ENCODE data around the gene PARVG.
A peak's percentile ranks its signal among the peaks of the same experiment; 100 is the strongest.

Gene PARVG

DNA sequence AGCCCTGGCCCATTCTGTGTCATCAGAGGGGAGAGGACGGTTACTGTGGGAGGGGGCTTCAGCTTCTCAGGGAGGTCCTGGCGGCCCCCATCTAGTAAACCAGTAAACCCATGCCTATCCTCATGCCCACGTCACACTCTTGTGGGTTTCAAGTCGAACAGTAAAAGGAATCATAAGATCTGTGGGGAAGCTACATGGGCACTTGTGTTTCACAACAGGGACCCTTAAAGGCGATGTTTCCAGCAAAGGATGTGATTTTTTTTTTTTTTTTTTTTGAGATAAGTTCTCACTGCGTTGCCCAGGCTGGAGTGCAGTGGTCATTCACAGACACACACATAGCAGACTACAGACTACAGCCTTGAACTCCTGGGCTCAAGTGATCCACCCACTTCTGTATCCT lies 9.2 kb upstream of the PARVG start:
- Histone ChIP-seq H2BK5ac (ENCODE audit: low read length) (no peak overlapping the region), H3K9me3 (replicated peaks in 1 of 2; ENCODE audit: control insufficient read depth in 2 of 2, insufficient read depth in 1 of 2, low read depth in 1 of 2, low read length in 2 of 2) (no peaks in the 10 kb centered on the region), H3K4me3 (ENCODE audit: low read length in 2 of 2) (no peak overlapping the region), H3K4ac (ENCODE audit: low read length) (no peak overlapping the region), H4K91ac (ENCODE audit: low read depth, low read length, poor library complexity) (no peak overlapping the region), H4K8ac (ENCODE audit: low read depth, low read length) (no peak overlapping the region), H3K18ac (ENCODE audit: low read length) (no peak overlapping the region), H3K27ac (replicated peaks; ENCODE audit: low read length) (no peak overlapping the region), H3K79me1 (ENCODE audit: low read depth, low read length) (no peaks in the 10 kb centered on the region), H2AK5ac (ENCODE audit: low read depth, low read length) (no peak overlapping the region), H3K23ac (ENCODE audit: low read depth, low read length, poor library complexity) (no peak overlapping the region), H2BK15ac (ENCODE audit: low read length) (no peak overlapping the region), H3K27me3 (ENCODE audit: control insufficient read depth in 3 of 3, insufficient read depth in 3 of 3, low read depth in 1 of 3, low read length in 3 of 3) (peaks cover 0 to 17% (median 0%) of the 10 kb centered on the region in 3 experiments), H2BK12ac (ENCODE audit: low read length) (no peak overlapping the region), H3K4me2 (ENCODE audit: insufficient read depth, low read length, poor library complexity, severe bottlenecking) (no peak overlapping the region), H2AFZ (ENCODE audit: low read length) (no peak overlapping the region), H3K14ac (ENCODE audit: low read length) (no peak overlapping the region), H3K36me3 (replicated peaks in 1 of 2; ENCODE audit: control insufficient read depth in 2 of 2, insufficient read depth in 2 of 2, low read length in 2 of 2) (no peaks in the 10 kb centered on the region), H2BK120ac (ENCODE audit: low read depth, low read length) (no peak overlapping the region), H3K4me1 (ENCODE audit: control insufficient read depth in 2 of 2, insufficient read depth in 1 of 2, low read depth in 1 of 2, low read length in 2 of 2) (peaks cover 16 to 24% of the 10 kb centered on the region in 2 donors), H3K9ac (ENCODE audit: low read depth, low read length, poor library complexity) (no peak overlapping the region)
- no CpG with 5 or more reads among the region's 6 CpGs for WGBS, 2 donors (ENCODE audit: extremely low coverage in 2 of 2, insufficient read length in 2 of 2, insufficient replicate concordance in 1 of 2)
- DNase-seq (ENCODE audit: low spot score) = no peak

DNA sequence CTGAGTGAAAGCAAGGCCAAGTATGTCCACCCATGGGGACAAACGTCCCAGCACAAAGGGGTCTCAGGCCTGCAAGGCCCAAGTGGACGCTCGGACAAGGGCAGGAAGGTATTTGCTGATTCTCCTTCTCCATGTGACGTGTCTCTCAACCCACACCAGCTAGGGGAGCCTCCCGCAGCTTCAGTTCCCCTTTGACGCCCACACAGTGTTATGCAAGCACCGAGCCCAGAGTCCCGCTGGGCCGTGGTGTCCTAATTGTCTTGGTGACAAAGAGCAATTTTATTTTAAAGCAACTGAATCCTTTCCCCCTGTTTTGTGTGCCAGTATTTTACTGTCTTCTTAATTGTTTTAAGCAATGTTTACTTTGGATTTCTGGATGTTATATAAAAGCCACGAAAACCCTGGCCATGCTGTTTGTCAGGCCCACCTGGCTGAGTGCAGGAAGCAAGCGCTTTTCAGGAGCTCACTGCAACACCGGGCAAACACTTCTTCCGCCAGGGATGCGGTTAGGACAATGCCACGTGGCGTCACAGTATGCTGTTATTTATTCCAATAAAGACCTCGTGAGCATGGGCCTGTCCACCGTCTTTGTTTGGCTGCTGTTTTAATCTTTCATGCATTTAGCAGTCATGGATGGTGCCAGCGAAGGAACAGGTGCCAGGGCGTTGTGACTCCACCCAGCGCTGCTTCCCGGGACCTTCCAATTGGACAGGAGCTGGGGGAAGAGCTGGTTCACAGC lies 8.2 kb upstream of the PARVG start:
- peak overlapping the region; percentile 60 for H3K23ac ChIP-seq (ENCODE audit: low read depth, low read length, poor library complexity)
- no peak overlapping the region for H3K4me2 ChIP-seq (ENCODE audit: insufficient read depth, low read length, poor library complexity, severe bottlenecking)
- H2BK120ac ChIP-seq (ENCODE audit: low read depth, low read length) = peak overlapping the region; percentile 61
- H3K27me3 ChIP-seq (ENCODE audit: control insufficient read depth in 3 of 3, insufficient read depth in 3 of 3, low read depth in 1 of 3, low read length in 3 of 3) = peaks cover 0 to 17% (median 0%) of the 10 kb centered on the region in 3 experiments
- no peak overlapping the region for H3K14ac ChIP-seq (ENCODE audit: low read length)
- no peak for DNase-seq (ENCODE audit: low spot score)
- H3K4me3 ChIP-seq (ENCODE audit: low read length in 2 of 2) = no peak overlapping the region
- peak overlapping the region; percentile 78 for H3K18ac ChIP-seq (ENCODE audit: low read length)
- peaks cover 16 to 21% of the 10 kb centered on the region in 2 donors for H3K4me1 ChIP-seq (ENCODE audit: control insufficient read depth in 2 of 2, insufficient read depth in 1 of 2, low read depth in 1 of 2, low read length in 2 of 2)
- no peaks in the 10 kb centered on the region for H3K79me1 ChIP-seq (ENCODE audit: low read depth, low read length)
- no peaks in the 10 kb centered on the region for H3K9me3 ChIP-seq (replicated peaks in 1 of 2; ENCODE audit: control insufficient read depth in 2 of 2, insufficient read depth in 1 of 2, low read depth in 1 of 2, low read length in 2 of 2)
- no peak overlapping the region for H3K9ac ChIP-seq (ENCODE audit: low read depth, low read length, poor library complexity)
- no peaks in the 10 kb centered on the region for H3K36me3 ChIP-seq (replicated peaks in 1 of 2; ENCODE audit: control insufficient read depth in 2 of 2, insufficient read depth in 2 of 2, low read length in 2 of 2)
- H3K4ac ChIP-seq (ENCODE audit: low read length) = peak overlapping the region; percentile 44
- H3K27ac ChIP-seq (replicated peaks; ENCODE audit: low read length) = no peak overlapping the region
- H2BK5ac ChIP-seq (ENCODE audit: low read length) = no peak overlapping the region
- H4K8ac ChIP-seq (ENCODE audit: low read depth, low read length) = no peak overlapping the region
- H2BK15ac ChIP-seq (ENCODE audit: low read length) = peak overlapping the region; percentile 84
- H2BK12ac ChIP-seq (ENCODE audit: low read length) = no peak overlapping the region
- H2AK5ac ChIP-seq (ENCODE audit: low read depth, low read length) = peak overlapping the region; percentile 59
- WGBS, 2 donors (ENCODE audit: extremely low coverage in 2 of 2, insufficient read length in 2 of 2, insufficient replicate concordance in 1 of 2) = no CpG with 5 or more reads among the region's 22 CpGs
- H4K91ac ChIP-seq (ENCODE audit: low read depth, low read length, poor library complexity) = peak overlapping the region; percentile 57
- H2AFZ ChIP-seq (ENCODE audit: low read length) = peak overlapping the region; percentile 48

DNA sequence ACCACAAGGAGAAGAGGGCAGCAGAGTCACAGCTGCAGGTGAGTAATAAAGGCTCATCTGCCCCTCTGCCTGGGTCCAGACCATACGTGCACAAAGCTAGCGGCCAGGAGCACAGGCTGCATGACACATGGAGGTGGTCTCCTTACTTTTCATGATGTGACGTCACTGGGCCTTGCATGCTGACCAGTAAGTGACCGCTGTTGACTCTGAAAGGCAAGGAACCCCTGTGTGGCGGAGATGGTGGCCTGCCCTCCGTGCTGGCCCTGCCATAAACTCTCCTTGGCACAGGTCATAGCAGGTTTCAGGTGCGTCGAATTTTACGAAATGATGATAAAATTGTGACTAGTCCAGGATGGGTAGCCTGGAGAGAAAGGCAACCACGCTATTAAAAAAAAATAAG lies 7.6 kb upstream of the PARVG start:
- Histone ChIP-seq H3K36me3 (replicated peaks in 1 of 2; ENCODE audit: control insufficient read depth in 2 of 2, insufficient read depth in 2 of 2, low read length in 2 of 2) (no peaks in the 10 kb centered on the region), H3K4me3 (ENCODE audit: low read length in 2 of 2) (no peak overlapping the region), H2AFZ (ENCODE audit: low read length) (no peak overlapping the region), H3K9ac (ENCODE audit: low read depth, low read length, poor library complexity) (no peak overlapping the region), H3K4ac (ENCODE audit: low read length) (no peak overlapping the region), H2AK5ac (ENCODE audit: low read depth, low read length) (peak overlapping the region; percentile 47), H2BK120ac (ENCODE audit: low read depth, low read length) (peak overlapping the region; percentile 61), H2BK5ac (ENCODE audit: low read length) (no peak overlapping the region), H4K91ac (ENCODE audit: low read depth, low read length, poor library complexity) (no peak overlapping the region), H3K4me1 (ENCODE audit: control insufficient read depth in 2 of 2, insufficient read depth in 1 of 2, low read depth in 1 of 2, low read length in 2 of 2) (peaks cover 16 to 21% of the 10 kb centered on the region in 2 donors), H3K18ac (ENCODE audit: low read length) (peak overlapping the region; percentile 78), H4K8ac (ENCODE audit: low read depth, low read length) (no peak overlapping the region), H3K4me2 (ENCODE audit: insufficient read depth, low read length, poor library complexity, severe bottlenecking) (no peak overlapping the region), H3K9me3 (replicated peaks in 1 of 2; ENCODE audit: control insufficient read depth in 2 of 2, insufficient read depth in 1 of 2, low read depth in 1 of 2, low read length in 2 of 2) (no peaks in the 10 kb centered on the region), H3K14ac (ENCODE audit: low read length) (peak overlapping the region; percentile 73), H3K27me3 (ENCODE audit: control insufficient read depth in 3 of 3, insufficient read depth in 3 of 3, low read depth in 1 of 3, low read length in 3 of 3) (peaks cover 0 to 13% (median 0%) of the 10 kb centered on the region in 3 experiments), H3K27ac (replicated peaks; ENCODE audit: low read length) (no peak overlapping the region), H2BK15ac (ENCODE audit: low read length) (peak overlapping the region; percentile 84), H3K23ac (ENCODE audit: low read depth, low read length, poor library complexity) (peak overlapping the region; percentile 60), H3K79me1 (ENCODE audit: low read depth, low read length) (no peaks in the 10 kb centered on the region), H2BK12ac (ENCODE audit: low read length) (no peak overlapping the region)
- whole genome bisulfite sequencing, 2 donors (ENCODE audit: extremely low coverage in 2 of 2, insufficient read length in 2 of 2, insufficient replicate concordance in 1 of 2) = no CpG with 5 or more reads among the region's 10 CpGs
- no peak for DNase-seq (ENCODE audit: low spot score)

DNA sequence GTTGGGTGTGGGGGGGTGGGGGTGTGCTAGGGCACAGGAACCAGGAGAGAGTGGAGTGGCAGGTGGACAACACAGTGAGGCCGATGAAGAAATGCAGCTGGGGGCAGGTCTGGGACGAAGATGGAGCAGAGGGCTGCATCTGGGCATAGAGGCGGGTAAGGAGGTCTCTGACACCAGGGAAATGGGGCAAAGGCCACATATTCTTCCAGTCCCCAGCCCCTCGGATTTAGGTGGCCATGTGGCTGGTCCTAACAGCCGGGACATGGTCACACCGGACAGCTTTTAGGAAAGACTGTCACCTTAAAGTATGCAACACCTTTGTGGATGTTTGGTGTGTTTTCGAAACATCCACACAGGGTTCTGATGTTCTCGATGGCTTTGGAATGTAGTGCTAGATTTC lies 5.0 kb upstream of the PARVG start:
- H2BK15ac ChIP-seq (ENCODE audit: low read length) = no peak overlapping the region
- no peak overlapping the region for H4K91ac ChIP-seq (ENCODE audit: low read depth, low read length, poor library complexity)
- no peak overlapping the region for H3K23ac ChIP-seq (ENCODE audit: low read depth, low read length, poor library complexity)
- peaks cover 0 to 10% (median 0%) of the 10 kb centered on the region in 3 experiments for H3K27me3 ChIP-seq (ENCODE audit: control insufficient read depth in 3 of 3, insufficient read depth in 3 of 3, low read depth in 1 of 3, low read length in 3 of 3)
- peak overlapping the region; percentile 13 for H2BK120ac ChIP-seq (ENCODE audit: low read depth, low read length)
- H2AFZ ChIP-seq (ENCODE audit: low read length) = no peak overlapping the region
- H2BK5ac ChIP-seq (ENCODE audit: low read length) = no peak overlapping the region
- no peak for DNase-seq (ENCODE audit: low spot score)
- peak overlapping the region; percentile 42 for H2BK12ac ChIP-seq (ENCODE audit: low read length)
- no peaks in the 10 kb centered on the region for H3K36me3 ChIP-seq (replicated peaks in 1 of 2; ENCODE audit: control insufficient read depth in 2 of 2, insufficient read depth in 2 of 2, low read length in 2 of 2)
- H3K27ac ChIP-seq (replicated peaks; ENCODE audit: low read length) = no peak overlapping the region
- H2AK5ac ChIP-seq (ENCODE audit: low read depth, low read length) = no peak overlapping the region
- no peak overlapping the region for H3K4ac ChIP-seq (ENCODE audit: low read length)
- no peak overlapping the region for H3K14ac ChIP-seq (ENCODE audit: low read length)
- H3K18ac ChIP-seq (ENCODE audit: low read length) = no peak overlapping the region
- H3K4me1 ChIP-seq (ENCODE audit: control insufficient read depth in 2 of 2, insufficient read depth in 1 of 2, low read depth in 1 of 2, low read length in 2 of 2) = peaks cover 12 to 29% of the 10 kb centered on the region in 2 donors
- H3K9ac ChIP-seq (ENCODE audit: low read depth, low read length, poor library complexity) = peak overlapping the region; percentile 54
- no peaks in the 10 kb centered on the region for H3K79me1 ChIP-seq (ENCODE audit: low read depth, low read length)
- no peak overlapping the region for H3K4me3 ChIP-seq (ENCODE audit: low read length in 2 of 2)
- no CpG with 5 or more reads among the region's 8 CpGs for WGBS, 2 donors (ENCODE audit: extremely low coverage in 2 of 2, insufficient read length in 2 of 2, insufficient replicate concordance in 1 of 2)
- no peaks in the 10 kb centered on the region for H3K9me3 ChIP-seq (replicated peaks in 1 of 2; ENCODE audit: control insufficient read depth in 2 of 2, insufficient read depth in 1 of 2, low read depth in 1 of 2, low read length in 2 of 2)
- H3K4me2 ChIP-seq (ENCODE audit: insufficient read depth, low read length, poor library complexity, severe bottlenecking) = no peak overlapping the region
- no peak overlapping the region for H4K8ac ChIP-seq (ENCODE audit: low read depth, low read length)

Data from neuronal stem cell (in vitro differentiated cells).